Fibroblast of mammary gland (primary cell): ENCODE measurements around the gene TFF3.

Source experiments
- DNase-seq: peaks from one replicate; pipeline ENCODE4 v3.0.0-alpha.2; 2010; ENCODE audit warnings: low read depth
- H3K4me3 ChIP-seq: 2 replicates; pipeline ENCODE4 v1.5.1; 2011; ENCODE audit warnings: low read depth, mild to moderate bottlenecking, low read length, moderate library complexity; ENCODE audit not compliant: control insufficient read depth
- TF ChIP-seq, protein P1 (sequence below): conservative IDR thresholded peaks from 2 replicates; pipeline ENCODE4 v1.5.1; 2011; ENCODE audit warnings: low read depth, low read length, inconsistent platforms; ENCODE audit not compliant: control insufficient read depth, insufficient read depth

The TFF3 gene

DNA sequence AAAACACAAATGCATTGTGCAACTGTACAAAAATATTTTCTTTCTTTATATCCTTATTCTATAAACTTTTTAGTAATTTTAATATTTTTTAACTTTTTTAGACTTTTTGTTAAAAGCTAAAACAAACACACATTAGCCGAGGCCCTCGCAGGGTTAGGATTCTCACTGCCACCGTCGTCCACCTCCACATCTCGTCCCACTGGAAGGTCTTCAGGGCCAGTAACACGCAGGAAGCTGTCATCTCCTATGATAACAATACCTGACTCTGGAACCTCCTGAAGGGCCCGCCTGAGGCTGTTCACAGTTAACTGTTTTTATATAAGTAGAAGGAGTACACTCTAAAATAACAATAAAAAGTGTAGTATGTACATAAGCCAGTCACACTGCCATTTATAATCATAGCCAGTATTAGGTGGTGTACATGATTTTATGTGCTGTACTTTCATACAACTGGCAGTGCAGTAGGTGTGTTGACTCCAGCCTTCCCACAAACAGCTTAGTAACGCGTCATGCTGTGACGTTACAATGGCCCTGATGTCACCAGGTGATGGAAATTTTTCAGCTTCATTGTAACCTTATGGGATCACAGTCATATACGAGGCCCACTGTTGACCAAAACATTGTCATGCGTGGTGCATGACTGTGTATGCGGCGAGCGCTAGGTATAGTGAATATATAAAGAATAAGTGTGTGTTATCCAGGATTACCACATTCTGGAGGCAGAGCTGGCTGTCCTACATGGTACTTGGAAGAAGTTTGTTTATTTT lies 26.8 kb upstream of the TFF3 start:
- TF ChIP-seq, protein P1, sequence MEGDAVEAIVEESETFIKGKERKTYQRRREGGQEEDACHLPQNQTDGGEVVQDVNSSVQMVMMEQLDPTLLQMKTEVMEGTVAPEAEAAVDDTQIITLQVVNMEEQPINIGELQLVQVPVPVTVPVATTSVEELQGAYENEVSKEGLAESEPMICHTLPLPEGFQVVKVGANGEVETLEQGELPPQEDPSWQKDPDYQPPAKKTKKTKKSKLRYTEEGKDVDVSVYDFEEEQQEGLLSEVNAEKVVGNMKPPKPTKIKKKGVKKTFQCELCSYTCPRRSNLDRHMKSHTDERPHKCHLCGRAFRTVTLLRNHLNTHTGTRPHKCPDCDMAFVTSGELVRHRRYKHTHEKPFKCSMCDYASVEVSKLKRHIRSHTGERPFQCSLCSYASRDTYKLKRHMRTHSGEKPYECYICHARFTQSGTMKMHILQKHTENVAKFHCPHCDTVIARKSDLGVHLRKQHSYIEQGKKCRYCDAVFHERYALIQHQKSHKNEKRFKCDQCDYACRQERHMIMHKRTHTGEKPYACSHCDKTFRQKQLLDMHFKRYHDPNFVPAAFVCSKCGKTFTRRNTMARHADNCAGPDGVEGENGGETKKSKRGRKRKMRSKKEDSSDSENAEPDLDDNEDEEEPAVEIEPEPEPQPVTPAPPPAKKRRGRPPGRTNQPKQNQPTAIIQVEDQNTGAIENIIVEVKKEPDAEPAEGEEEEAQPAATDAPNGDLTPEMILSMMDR, result no peak

GRCh38 chr21:42340187-42341050 lies 25.2 kb upstream of the TFF3 start:
- no peak overlapping the region for H3K4me3 ChIP-seq
- no peak for DNase-seq
- TF ChIP-seq, protein P1, result no peak

More for the DNA sequence above, 26.8 kb upstream of the TFF3 start:
- H3K4me3 ChIP-seq, result no peak overlapping the region
- DNase-seq, result no peak

DNA sequence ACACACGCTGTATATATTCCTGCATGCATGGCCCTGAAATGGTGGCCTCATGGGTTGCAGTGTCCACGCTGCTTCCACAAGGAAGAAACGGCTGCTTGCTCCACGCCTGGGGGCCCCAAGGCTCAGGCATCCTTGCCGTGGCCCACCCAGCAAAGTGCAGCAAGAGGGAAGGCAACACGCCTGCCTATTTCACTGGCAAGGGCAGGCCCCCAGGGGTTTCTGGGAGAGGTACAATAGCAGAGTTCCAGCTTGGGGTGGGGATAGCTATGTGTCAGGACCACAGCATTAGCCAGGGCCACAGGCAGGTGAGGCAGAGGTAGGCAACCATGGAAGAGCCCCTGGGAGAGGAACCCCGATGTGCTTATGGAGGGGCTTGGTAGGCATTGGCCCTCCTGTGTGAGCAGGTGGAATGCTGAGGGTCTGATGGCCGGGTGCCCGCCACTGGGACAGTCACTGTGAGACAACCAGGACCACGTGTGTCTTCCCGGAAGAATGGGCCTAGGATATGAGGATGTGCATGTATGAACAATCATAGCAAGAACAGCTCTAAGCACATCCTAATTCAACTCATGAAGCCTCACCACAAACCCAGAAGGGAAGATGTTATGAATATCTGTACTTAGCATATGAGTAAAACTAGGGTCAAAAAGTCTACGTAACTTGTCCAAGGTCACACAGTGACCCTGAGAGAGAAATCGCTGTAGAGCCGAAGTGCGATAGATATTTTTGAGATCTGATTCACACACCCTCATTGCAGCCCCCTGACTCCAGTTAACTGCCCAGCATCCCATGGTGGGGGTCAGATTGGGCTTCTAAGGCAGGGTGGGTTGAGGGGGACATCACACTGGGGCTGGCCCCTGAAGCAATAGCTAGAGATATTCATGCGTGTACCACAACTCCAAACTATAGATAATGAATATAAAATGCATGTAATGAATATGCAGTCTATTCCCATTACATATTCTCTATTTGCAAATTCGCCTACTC lies 23.8 kb upstream of the TFF3 start:
- no peak for DNase-seq
- H3K4me3 ChIP-seq, result no peak overlapping the region
- TF ChIP-seq, protein P1, result no peak

DNA sequence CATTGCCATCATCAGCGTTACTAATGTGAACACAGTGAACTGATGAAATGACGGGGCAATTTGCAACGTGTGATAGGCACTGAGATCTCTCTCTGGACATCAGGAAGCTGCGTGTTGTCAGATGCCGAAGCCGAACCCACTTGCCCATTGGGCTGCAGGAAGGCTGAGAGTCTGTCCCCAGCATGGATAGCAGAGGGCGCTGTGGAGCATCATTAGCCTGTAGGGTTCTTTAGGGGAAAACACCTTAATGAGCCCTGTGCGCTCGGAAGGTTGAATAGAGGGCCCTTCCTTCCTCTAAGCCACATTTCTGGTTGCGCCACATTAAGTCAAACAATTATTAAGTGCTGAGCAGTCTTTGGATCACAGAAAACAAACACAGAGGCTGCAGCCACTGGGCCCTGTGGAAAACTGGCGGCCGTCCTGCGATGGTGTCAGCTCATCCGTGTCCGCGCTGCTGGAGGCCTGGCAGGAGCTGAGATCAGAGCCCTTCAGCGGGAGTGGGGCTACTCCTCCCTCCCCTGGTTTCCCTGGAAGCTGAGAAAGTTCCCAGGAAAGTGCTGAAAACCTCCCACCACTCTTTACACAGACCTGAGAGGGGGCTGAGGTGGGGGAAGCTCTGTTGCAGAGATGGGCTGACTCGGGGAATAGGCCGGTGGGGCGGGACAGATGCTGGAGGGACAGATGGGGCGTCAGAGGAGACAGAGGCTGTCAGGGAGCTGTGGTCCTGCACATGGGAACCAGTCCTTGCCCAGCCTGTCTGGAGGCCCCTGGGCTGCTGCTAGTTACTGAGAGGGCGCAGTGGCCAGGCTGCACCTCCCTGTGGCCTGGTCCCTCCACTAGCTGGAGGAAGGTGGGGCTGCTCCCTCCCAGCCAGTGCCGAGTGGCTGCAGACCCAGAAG lies 22.9 kb upstream of the TFF3 start:
- no peak overlapping the region for H3K4me3 ChIP-seq
- TF ChIP-seq, protein P1, result peak; percentile 53
- peak; percentile 37 for DNase-seq

DNA sequence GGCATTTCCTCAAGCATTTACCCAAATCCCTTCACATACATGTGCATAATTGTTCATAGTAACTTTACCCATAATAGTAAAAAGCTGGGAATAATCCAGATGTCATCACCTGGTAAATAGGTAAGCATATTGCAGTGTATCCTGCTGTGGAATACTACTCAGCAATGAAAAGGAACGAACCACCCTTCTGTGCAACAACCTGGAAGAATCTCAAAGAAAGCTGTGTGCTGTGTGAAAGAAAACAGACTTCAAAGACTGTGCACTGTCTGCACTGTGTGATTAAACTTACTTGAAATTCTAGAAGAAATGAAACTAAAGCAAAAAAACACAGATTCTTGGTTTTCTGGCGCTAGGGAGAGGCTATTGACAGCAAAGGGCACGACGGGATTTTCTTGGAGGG lies 22.1 kb upstream of the TFF3 start:
- TF ChIP-seq, protein P1, result no peak
- no peak overlapping the region for H3K4me3 ChIP-seq
- DNase-seq, result no peak
